ENCODE results near the gene ITPR1. TPM values are rescaled to one million over a fixed set of nuclear protein-coding genes. Genes with fewer than 3 reads are reported as not detected.

The ITPR1 gene
- total and polyA plus RNA-seq, 2 of the 4 experiments (the other 2 are of a cell fraction), result 1.8 to 5.7 TPM

GRCh38 chr3:4686619-4687018 is 193.5 kb downstream of the ITPR1 start:
- Histone ChIP-seq H4K91ac (ENCODE audit: insufficient read depth, low read depth, low read length) (no peak overlapping the region), H3K4me3 (ENCODE audit: insufficient read depth, low read depth, low read length) (no peak overlapping the region), H2AK9ac (replicated peaks; ENCODE audit: low read depth, low read length, poor library complexity) (no peak overlapping the region), H4K20me1 (ENCODE audit: insufficient read depth, low read length) (no peaks in the 10 kb centered on the region), H3K9me3 (ENCODE audit: control insufficient read depth, insufficient read depth, low read length) (no peaks in the 10 kb centered on the region), H3K36me3 (ENCODE audit: control insufficient read depth, insufficient read depth, low read length) (peaks cover 3% of the 10 kb centered on the region; the same call in 1 of the 2 replicates), H3K14ac (replicated peaks; ENCODE audit: low read depth, low read length) (no peak overlapping the region), H2BK120ac (ENCODE audit: low read depth, low read length) (no peak overlapping the region), H4K8ac (ENCODE audit: low read depth in 2 of 2, low read length in 2 of 2) (no peak overlapping the region; a peak in 1 of 4 replicates), H3K18ac (ENCODE audit: low read depth, low read length) (no peak overlapping the region), H2BK20ac (ENCODE audit: low read depth, low read length) (no peak overlapping the region), H2AK5ac (ENCODE audit: low read depth, low read length) (no peak overlapping the region), H3K4ac (ENCODE audit: low read depth, low read length) (no peak overlapping the region), H3K27ac (ENCODE audit: insufficient read depth, low read length) (no peak overlapping the region), H3K23ac (ENCODE audit: low read depth, low read length) (no peak overlapping the region), H2BK5ac (ENCODE audit: low read depth, low read length, poor library complexity, severe bottlenecking) (no peak overlapping the region), H3K4me1 (ENCODE audit: control insufficient read depth, insufficient read depth, low read length) (peaks cover 3% of the 10 kb centered on the region), H2BK15ac (ENCODE audit: low read depth, low read length) (no peak overlapping the region), H3K9me1 (ENCODE audit: insufficient read depth, low read length) (no peaks in the 10 kb centered on the region), H3K9ac (ENCODE audit: low read depth, low read length) (no peak overlapping the region), H2AFZ (replicated peaks; ENCODE audit: low read length, poor library complexity) (no peak overlapping the region), H4K5ac (ENCODE audit: low read depth, low read length) (no peak overlapping the region), H3K56ac (ENCODE audit: extremely low read depth, insufficient read depth, low read length) (no peak overlapping the region), H3K27me3 (ENCODE audit: control insufficient read depth, insufficient read depth, low read length) (no peaks in the 10 kb centered on the region), H3K79me1 (ENCODE audit: low read depth in 1 of 2, low read length in 2 of 2) (no peaks in the 10 kb centered on the region), H3K4me2 (ENCODE audit: low read depth, low read length) (no peak overlapping the region)
- WGBS, 2 experiments (ENCODE audit: extremely low coverage in 2 of 2, insufficient read length in 1 of 2), result no CpG with 5 or more reads among the region's 4 CpGs
- intact Hi-C loops (cut with micrococcal nuclease) (no loop called here), dilution Hi-C loops (cut with HindIII; ENCODE audit: low sequenced_read_pairs, unreplicated experiment) (no loop called here), in situ Hi-C loops (cut with MboI; ENCODE audit: low sequenced_read_pairs) (no loop called here)
- no TSS peak for BruUV-seq (replicated peaks)
- TF ChIP-seq NFE2L2 (IDR thresholded peaks at IDR 0.05; ENCODE audit: low read depth, low read length), result no peak
- TF ChIP-seq MXI1 (IDR thresholded peaks at IDR 0.05; ENCODE audit: borderline replicate concordance, low read depth, low read length), result no peak
- no peak for TF ChIP-seq FOS (IDR thresholded peaks at IDR 0.05; ENCODE audit: low read depth, low read length)
- TF ChIP-seq MAFK (IDR thresholded peaks at IDR 0.05; ENCODE audit: low read depth, low read length), result no peak
- TF ChIP-seq CHD1 (IDR thresholded peaks at IDR 0.05; ENCODE audit: low read depth, low read length), result no peak
- no peak for TF ChIP-seq ELK1 (IDR thresholded peaks at IDR 0.05; ENCODE audit: borderline replicate concordance, low read depth, low read length)
- TF ChIP-seq MAZ (IDR thresholded peaks at IDR 0.05; ENCODE audit: borderline replicate concordance, low read depth, low read length), result no peak
- no peak for TF ChIP-seq POLR2A (IDR thresholded peaks at IDR 0.05; ENCODE audit: low read depth, low read length)
- no peak for TF ChIP-seq BHLHE40 (IDR thresholded peaks at IDR 0.05; ENCODE audit: low read depth, low read length)
- TF ChIP-seq RCOR1 (IDR thresholded peaks at IDR 0.05; ENCODE audit: insufficient replicate concordance, low read length), result no peak
- no peak for TF ChIP-seq RFX5 (IDR thresholded peaks at IDR 0.05; ENCODE audit: low read depth, low read length)
- no peak for TF ChIP-seq CTCF (conservative IDR thresholded peaks at IDR 0.05; ENCODE audit: low read depth, low read length)
- no peak for TF ChIP-seq SMC3 (IDR thresholded peaks at IDR 0.05; ENCODE audit: low read depth, low read length)
- TF ChIP-seq RAD21 (IDR thresholded peaks at IDR 0.05; ENCODE audit: low read length), result no peak
- TF ChIP-seq CEBPB (IDR thresholded peaks at IDR 0.05; ENCODE audit: low read depth, low read length), result no peak
- TF ChIP-seq USF2 (IDR thresholded peaks at IDR 0.05; ENCODE audit: low read depth, low read length), result no peak
- ATAC-seq (ENCODE audit: low read depth) (no peak), DNase-seq (no peak)
- ChIA-PET POLR2A (ENCODE audit: unreplicated experiment) (no interaction called here), CTCF (no interaction called here)
